HG03135 (cell line): ENCODE measurements around the gene NPHP4.
"Not testable (repeated sequence)": the region's sequence is repeated elsewhere in the genome, so short reads cannot be mapped to it uniquely, and the experiment has no call there.

Experiments used
- ATAC-seq: cut with Tn5 transposase; IDR thresholded peaks from one replicate; pipeline ENCODE4 v1.9.1; 2021; ENCODE audit warnings: mild to moderate bottlenecking, moderate library complexity; ENCODE audit not compliant: unreplicated experiment

The NPHP4 gene

GRCh38 chr1:5936621-5937372 lies 55.4 kb downstream of the NPHP4 start:
- ATAC-seq = no peak

- no peak for ATAC-seq
These were observed 56.1 kb downstream of the NPHP4 start for GRCh38 chr1:5936126-5936525.

GRCh38 chr1:5935026-5935425 lies 57.2 kb downstream of the NPHP4 start:
- ATAC-seq = no peak

GRCh38 chr1:5934058-5934884 lies 58.0 kb downstream of the NPHP4 start:
- ATAC-seq = no peak

GRCh38 chr1:5933676-5934057 lies 58.6 kb downstream of the NPHP4 start:
- ATAC-seq = no peak

GRCh38 chr1:5933050-5933449 lies 59.2 kb downstream of the NPHP4 start:
- no peak for ATAC-seq

GRCh38 chr1:5928714-5929400 lies 63.4 kb downstream of the NPHP4 start:
- no peak for ATAC-seq

- no peak for ATAC-seq
These were observed 64.5 kb downstream of the NPHP4 start for GRCh38 chr1:5927506-5928370.

GRCh38 chr1:5926686-5927435 lies 65.4 kb downstream of the NPHP4 start:
- ATAC-seq = no peak

- ATAC-seq = not testable (repeated sequence)
These were observed 69.4 kb downstream of the NPHP4 start for GRCh38 chr1:5922700-5923330.

GRCh38 chr1:5921671-5922070 lies 70.6 kb downstream of the NPHP4 start:
- ATAC-seq = no peak

- no peak for ATAC-seq
These were observed 71.1 kb downstream of the NPHP4 start for GRCh38 chr1:5921129-5921528.

GRCh38 chr1:5920201-5920600 lies 72.0 kb downstream of the NPHP4 start:
- no peak for ATAC-seq

GRCh38 chr1:5918275-5918649 lies 74.0 kb downstream of the NPHP4 start:
- no peak for ATAC-seq

- ATAC-seq = no peak
These were observed 74.5 kb downstream of the NPHP4 start for GRCh38 chr1:5917591-5918274.

GRCh38 chr1:5917281-5917590 lies 75.0 kb downstream of the NPHP4 start:
- no peak for ATAC-seq

- no peak for ATAC-seq
These were observed 75.5 kb downstream of the NPHP4 start for GRCh38 chr1:5916572-5917280.
